Epithelial cell of esophagus (primary cell): ENCODE measurements around the gene LUZP1.

Experiments
- DNase-seq: peaks from one replicate; pipeline ENCODE4 v3.0.0; 2010; ENCODE audit warnings: low read depth
- H3K4me3 ChIP-seq: 2 replicates; pipeline ENCODE4 v1.5.1; 2011; ENCODE audit warnings: mild to moderate bottlenecking, low read length, control low read depth
- TF ChIP-seq, protein P1 (sequence below): IDR thresholded peaks from 2 replicates; pipeline ENCODE4 v1.5.1; 2011; ENCODE audit warnings: low read depth, mild to moderate bottlenecking, low read length, control low read depth, inconsistent platforms; ENCODE audit not compliant: insufficient read depth; ENCODE audit errors: missing control alignments

Gene LUZP1

DNA sequence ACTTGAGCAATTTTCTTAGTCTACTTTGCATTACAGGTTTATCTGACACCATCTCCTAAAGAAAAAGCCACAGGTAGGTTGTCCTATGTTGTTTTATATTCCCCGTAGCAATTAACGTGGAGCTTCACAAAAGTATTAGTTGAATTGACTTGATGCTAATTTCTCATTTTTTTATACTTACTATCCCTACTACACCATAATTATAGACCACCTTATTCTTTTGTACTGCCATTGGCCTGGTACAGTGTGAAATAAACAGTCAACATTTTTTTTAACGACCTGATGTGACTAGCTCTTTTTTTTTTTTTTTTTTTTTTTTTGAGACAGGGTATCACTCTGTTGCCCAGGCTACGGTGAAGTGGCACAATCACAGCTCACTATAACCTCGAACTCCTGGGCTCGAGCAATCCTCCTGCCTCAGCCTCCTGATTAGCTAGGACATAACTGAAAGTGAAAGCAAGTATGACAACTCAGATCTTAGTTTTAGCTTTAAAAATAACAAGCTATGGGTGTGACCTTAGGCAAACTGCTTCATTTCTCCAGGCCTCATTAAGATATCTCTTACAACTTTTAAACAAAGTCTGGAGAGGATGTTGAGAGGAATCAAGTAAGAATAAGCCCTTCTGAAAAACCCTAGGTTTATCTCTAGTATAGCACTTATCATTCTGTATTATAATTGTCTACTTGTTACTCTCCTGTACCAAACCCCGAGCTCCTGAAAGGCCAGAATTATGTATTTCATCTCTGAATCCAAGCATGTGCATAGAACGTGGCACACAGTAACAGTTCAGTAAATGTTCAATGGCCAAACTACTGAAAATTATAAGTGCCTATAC is 49.5 kb downstream of the LUZP1 start:
- DNase-seq: no peak
- no peak overlapping the region for H3K4me3 ChIP-seq

DNA sequence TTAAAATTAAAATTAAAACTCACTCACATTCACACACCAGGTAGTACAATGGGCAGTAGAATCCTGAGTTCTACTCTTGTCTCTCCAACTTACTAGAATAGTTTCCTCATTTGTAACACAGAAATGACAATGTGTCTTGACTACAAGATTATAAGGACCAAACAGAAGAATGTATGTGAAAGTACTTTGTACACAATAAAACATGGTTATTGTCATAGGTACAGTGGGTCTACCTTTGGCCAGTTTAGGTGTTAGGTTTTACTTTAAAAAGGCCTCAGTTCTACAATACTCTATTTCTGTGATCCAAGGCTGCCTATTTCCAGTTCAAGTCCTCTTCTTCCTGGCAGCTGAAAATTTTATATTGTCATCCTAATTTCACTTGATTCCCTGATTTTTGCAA is 50.2 kb downstream of the LUZP1 start:
- no peak overlapping the region for H3K4me3 ChIP-seq
- TF ChIP-seq, protein P1, sequence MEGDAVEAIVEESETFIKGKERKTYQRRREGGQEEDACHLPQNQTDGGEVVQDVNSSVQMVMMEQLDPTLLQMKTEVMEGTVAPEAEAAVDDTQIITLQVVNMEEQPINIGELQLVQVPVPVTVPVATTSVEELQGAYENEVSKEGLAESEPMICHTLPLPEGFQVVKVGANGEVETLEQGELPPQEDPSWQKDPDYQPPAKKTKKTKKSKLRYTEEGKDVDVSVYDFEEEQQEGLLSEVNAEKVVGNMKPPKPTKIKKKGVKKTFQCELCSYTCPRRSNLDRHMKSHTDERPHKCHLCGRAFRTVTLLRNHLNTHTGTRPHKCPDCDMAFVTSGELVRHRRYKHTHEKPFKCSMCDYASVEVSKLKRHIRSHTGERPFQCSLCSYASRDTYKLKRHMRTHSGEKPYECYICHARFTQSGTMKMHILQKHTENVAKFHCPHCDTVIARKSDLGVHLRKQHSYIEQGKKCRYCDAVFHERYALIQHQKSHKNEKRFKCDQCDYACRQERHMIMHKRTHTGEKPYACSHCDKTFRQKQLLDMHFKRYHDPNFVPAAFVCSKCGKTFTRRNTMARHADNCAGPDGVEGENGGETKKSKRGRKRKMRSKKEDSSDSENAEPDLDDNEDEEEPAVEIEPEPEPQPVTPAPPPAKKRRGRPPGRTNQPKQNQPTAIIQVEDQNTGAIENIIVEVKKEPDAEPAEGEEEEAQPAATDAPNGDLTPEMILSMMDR: no peak
- no peak for DNase-seq

More for the DNA sequence above, 49.5 kb downstream of the LUZP1 start:
- TF ChIP-seq, protein P1: no peak

DNA sequence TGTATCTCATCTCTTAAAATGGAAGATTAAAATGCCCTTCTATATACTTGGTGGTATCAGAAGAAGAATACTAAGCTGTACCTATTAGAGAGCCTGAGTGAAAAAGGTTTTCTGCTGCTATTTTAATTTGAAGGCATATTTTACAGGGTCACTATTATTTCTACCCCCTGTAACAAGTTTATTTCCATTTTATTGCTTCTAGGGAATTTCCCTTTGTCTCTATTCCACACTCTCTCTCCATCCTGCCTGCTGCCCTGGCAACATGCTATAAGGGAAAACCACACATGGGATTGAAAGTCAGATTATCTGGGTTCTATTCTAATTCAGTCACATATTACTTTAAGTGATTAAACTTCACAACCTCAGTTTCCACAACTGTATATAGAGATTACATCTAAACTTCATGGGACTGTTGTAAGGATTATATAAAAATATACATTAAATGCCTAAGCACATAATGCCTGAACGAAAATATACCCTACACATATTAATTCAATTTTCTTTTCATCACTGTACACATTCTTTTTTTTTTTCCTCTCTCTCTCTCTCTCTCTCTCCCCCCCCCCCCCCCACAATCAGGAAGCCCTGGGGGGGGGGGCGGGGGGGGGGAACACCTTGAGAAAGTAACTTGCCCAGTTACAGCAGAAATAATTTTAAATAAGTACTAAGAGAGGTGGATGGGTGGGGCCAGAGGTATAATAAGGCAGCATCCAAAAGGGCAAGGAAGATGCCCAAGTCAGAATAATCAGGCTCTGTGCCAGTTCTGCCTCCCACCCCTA is 51.5 kb downstream of the LUZP1 start:
- TF ChIP-seq, protein P1: no peak
- no peak for DNase-seq
- no peak overlapping the region for H3K4me3 ChIP-seq

DNA sequence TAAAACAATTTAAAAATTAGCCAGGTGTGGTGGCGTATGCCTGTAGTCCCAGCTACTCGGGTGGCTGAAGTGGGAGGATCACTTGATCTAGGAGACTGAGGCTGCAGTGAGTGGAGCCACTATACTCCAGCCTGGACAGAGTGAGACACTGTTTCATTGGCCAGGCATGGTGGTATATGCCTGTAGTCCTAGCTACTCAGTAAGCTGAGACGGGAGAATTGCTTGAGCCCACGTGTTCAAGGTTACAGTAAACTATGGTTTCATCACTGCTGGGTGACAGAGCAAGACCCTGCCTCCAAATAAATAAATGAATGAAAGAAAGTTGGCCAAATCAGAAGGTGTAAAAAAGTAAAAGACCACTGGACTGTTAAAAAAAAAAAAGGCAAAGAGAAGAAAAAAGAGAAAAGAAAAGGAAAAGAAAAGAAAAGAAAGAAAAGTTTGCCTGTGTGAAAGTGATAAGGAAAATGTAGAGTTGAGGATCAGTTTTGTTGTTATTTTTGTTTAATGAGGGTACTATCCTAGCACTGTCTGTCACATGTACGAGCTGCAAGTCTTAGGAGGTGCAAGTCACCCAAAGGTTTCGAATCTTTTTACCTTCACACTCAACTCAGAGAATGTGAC is 52.3 kb downstream of the LUZP1 start:
- TF ChIP-seq, protein P1: no peak
- no peak for DNase-seq
- no peak overlapping the region for H3K4me3 ChIP-seq

DNA sequence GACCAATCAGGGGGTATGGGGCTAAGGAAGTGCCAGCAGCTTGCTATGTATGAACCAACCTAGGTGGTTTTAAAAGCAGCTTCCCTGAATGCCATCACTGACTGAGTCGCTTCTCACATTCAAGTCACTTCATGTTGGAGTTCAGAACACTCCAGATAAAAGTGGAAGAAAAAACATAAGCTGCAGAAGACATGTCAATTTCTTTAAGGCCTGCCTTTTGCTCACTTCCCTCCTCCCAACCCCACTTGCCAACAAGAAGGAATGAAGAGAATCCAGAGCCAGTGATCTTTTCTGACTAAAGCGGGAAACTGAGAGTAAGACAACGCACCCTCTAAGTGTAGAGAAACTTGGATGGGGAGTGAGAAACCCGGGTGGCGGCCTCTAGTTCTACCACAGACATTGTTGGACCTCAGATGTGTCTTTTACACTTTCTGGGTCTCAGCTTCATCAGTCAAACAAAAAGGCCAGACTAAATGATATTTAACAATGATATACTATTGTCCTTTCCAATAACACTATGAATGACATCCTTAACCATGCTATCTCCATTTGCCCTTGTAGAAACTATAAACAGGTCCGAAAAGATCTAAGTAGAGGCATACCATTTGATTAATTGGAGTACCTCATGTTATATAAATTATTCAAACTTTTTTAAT is 54.1 kb downstream of the LUZP1 start:
- DNase-seq: peak; percentile 68
- H3K4me3 ChIP-seq: no peak overlapping the region
- TF ChIP-seq, protein P1: no peak
